ENCODE results near the gene SERPINA6. TPM values are rescaled to one million over a fixed set of nuclear protein-coding genes. Genes with fewer than 3 reads are reported as not detected.

SERPINA6 gene
- total RNA-seq, 1 donor from 2014 or later, result not detected

GRCh38 chr14:94368243-94368590, 45.1 kb upstream of the SERPINA6 start:
- Histone ChIP-seq H4K20me1 (ENCODE audit: insufficient read depth, low read length) (no peaks in the 10 kb centered on the region), H3K9me3 (ENCODE audit: insufficient read depth, low read depth, low read length) (no peaks in the 10 kb centered on the region), H3K4me3 (ENCODE audit: insufficient read depth, low read depth, low read length) (no peak overlapping the region), H3K27ac (ENCODE audit: low read depth, low read length) (no peak overlapping the region), H3K4me1 (ENCODE audit: insufficient read depth, low read length) (peaks cover 7% of the 10 kb centered on the region), H3K36me3 (ENCODE audit: insufficient read depth, low read length) (no peaks in the 10 kb centered on the region), H3K9ac (ENCODE audit: low read length) (no peak overlapping the region), H3K27me3 (ENCODE audit: insufficient read depth, low read length) (no peaks in the 10 kb centered on the region), H3K4me2 (ENCODE audit: low read length) (no peak overlapping the region), H3K79me2 (ENCODE audit: insufficient read depth, low read length) (no peaks in the 10 kb centered on the region), H2AFZ (ENCODE audit: low read depth, low read length) (no peak overlapping the region)
- H3K4me1 Mint-ChIP-seq (ENCODE audit: low read depth, unreplicated experiment), result peaks cover 9% of the 10 kb centered on the region
- no peaks in the 10 kb centered on the region for H3K36me3 Mint-ChIP-seq (ENCODE audit: low read depth, unreplicated experiment)
- no peak for FAIRE-seq
- no peak overlapping the region for H3K4me3 Mint-ChIP-seq (ENCODE audit: unreplicated experiment)
- peaks cover 14% of the 10 kb centered on the region for H3K27me3 Mint-ChIP-seq (ENCODE audit: low read depth, unreplicated experiment)
- H3K27ac Mint-ChIP-seq (ENCODE audit: unreplicated experiment), result no peak overlapping the region
- no peak for TF ChIP-seq EZH2 (IDR thresholded peaks at IDR 0.05; ENCODE audit: insufficient read depth, low read length)
- no peak for TF ChIP-seq CTCF (IDR thresholded peaks at IDR 0.05; ENCODE audit: insufficient read depth, low read depth, low read length)
- no peaks in the 10 kb centered on the region for H3K9me3 Mint-ChIP-seq (ENCODE audit: unreplicated experiment)
- no peak for DNase-seq (ENCODE audit: low read depth)

- Histone ChIP-seq H3K27me3 (ENCODE audit: insufficient read depth, low read length) (no peaks in the 10 kb centered on the region), H3K4me1 (ENCODE audit: insufficient read depth, low read length) (peaks cover under 1% of the 10 kb centered on the region), H2AFZ (ENCODE audit: low read depth, low read length) (no peak overlapping the region), H3K79me2 (ENCODE audit: insufficient read depth, low read length) (no peaks in the 10 kb centered on the region), H3K36me3 (ENCODE audit: insufficient read depth, low read length) (no peaks in the 10 kb centered on the region), H3K9me3 (ENCODE audit: insufficient read depth, low read depth, low read length) (no peaks in the 10 kb centered on the region), H3K27ac (ENCODE audit: low read depth, low read length) (no peak overlapping the region), H4K20me1 (ENCODE audit: insufficient read depth, low read length) (no peaks in the 10 kb centered on the region), H3K4me2 (ENCODE audit: low read length) (no peak overlapping the region), H3K9ac (ENCODE audit: low read length) (no peak overlapping the region), H3K4me3 (ENCODE audit: insufficient read depth, low read depth, low read length) (no peak overlapping the region)
- Mint-ChIP-seq H3K4me1 (ENCODE audit: low read depth, unreplicated experiment) (peaks cover 5% of the 10 kb centered on the region), H3K27ac (ENCODE audit: unreplicated experiment) (no peak overlapping the region), H3K4me3 (ENCODE audit: unreplicated experiment) (no peak overlapping the region), H3K27me3 (ENCODE audit: low read depth, unreplicated experiment) (peaks cover 14% of the 10 kb centered on the region), H3K36me3 (ENCODE audit: low read depth, unreplicated experiment) (no peaks in the 10 kb centered on the region), H3K9me3 (ENCODE audit: unreplicated experiment) (no peaks in the 10 kb centered on the region)
- DNase-seq (ENCODE audit: low read depth) (no peak), FAIRE-seq (no peak)
- TF ChIP-seq EZH2 (IDR thresholded peaks at IDR 0.05; ENCODE audit: insufficient read depth, low read length), result no peak
- no peak for TF ChIP-seq CTCF (IDR thresholded peaks at IDR 0.05; ENCODE audit: insufficient read depth, low read depth, low read length)
Measured at GRCh38 chr14:94367347-94368242, 44.5 kb upstream of the SERPINA6 start.

Data from astrocyte (in vitro differentiated cells and primary cell).